Endothelial cell of umbilical vein (primary cell): ENCODE data around the gene FAM9B. TPM values are rescaled to one million over a fixed set of nuclear protein-coding genes. Genes with fewer than 3 reads are reported as not detected.

ENCODE experiments used
- BruUV-seq: library from RNA; stranded (reverse); fragments of 400-500 nt; replicated peaks from 2 replicates; lab custom pipeline; 2021; lab: Mats Ljungman, UMichigan
- CTCF ChIA-PET: fragments of 300-600, 350-600 bp; sonication (Branson Sonifier 250); formaldehyde crosslinking; loops from one replicate; lab custom pipeline; 2021; ENCODE audit warnings: antibody characterized with exemption, inconsistent platforms; lab: Charles Lee
- POLR2A ChIA-PET: fragments of 300-600, 350-600 bp; sonication (Branson Sonifier 250); formaldehyde crosslinking; loops from one replicate; lab custom pipeline; 2021; ENCODE audit warnings: antibody characterized with exemption, inconsistent platforms; lab: Charles Lee
- DNase-seq: peaks from one replicate; pipeline ENCODE4 v3.0.0-alpha.2; 2011; ENCODE audit warnings: low read depth, low spot score
- FAIRE-seq: peaks from 2 replicates; lab custom pipeline; 2011; peaks lifted over from hg19 to GRCh38; lab: Jason Lieb, UNC
- H2AFZ ChIP-seq: 2 replicates; pipeline ENCODE4 v1.6.0; 2012; ENCODE audit warnings: low read depth, low read length, control low read depth, inconsistent platforms
- H3K27ac ChIP-seq: 2 replicates; pipeline ENCODE4 v1.5.1; 2011; ENCODE audit warnings: low read depth, mild to moderate bottlenecking, control low read depth, low read length, moderate library complexity; ENCODE audit not compliant: insufficient read depth
- H3K27me3 ChIP-seq, 2 experiments: 2 replicates each; pipeline versions ENCODE4 v1.6.0 to v1.6.1; 2011; ENCODE audit warnings: low read length in 2 of 2, mixed read lengths in 1 of 2; ENCODE audit not compliant: control insufficient read depth in 2 of 2, insufficient read depth in 2 of 2
- H3K36me3 ChIP-seq, 2 experiments: 2 replicates in 1 of 2; 3 replicates in 1 of 2; pipeline ENCODE4 v1.5.1; 2011; ENCODE audit warnings: low read length in 2 of 2, mild to moderate bottlenecking in 1 of 2, moderate library complexity in 1 of 2; ENCODE audit not compliant: control insufficient read depth in 2 of 2, insufficient read depth in 2 of 2; ENCODE audit errors: extremely low read depth in 1 of 2
- H3K4me1 ChIP-seq: 3 replicates; pipeline ENCODE4 v1.5.1; 2011; ENCODE audit warnings: mild to moderate bottlenecking, low read length; ENCODE audit not compliant: control insufficient read depth, insufficient read depth; ENCODE audit errors: extremely low read depth
- H3K4me2 ChIP-seq: 2 replicates; pipeline ENCODE4 v1.6.1; 2011; ENCODE audit warnings: low read length, control low read depth, mixed read lengths; ENCODE audit not compliant: insufficient read depth
- H3K4me3 ChIP-seq, 3 experiments: fragments of 200-600 bp in 1 of 3; sonication (generic), shearing (Covaris generic) in 1 of 3; replicated peaks in 1 of 3; 2 replicates each; pipeline ENCODE4 v1.5.1; 2011 to 2016; ENCODE audit warnings: control low read depth in 3 of 3, low read length in 3 of 3, mild to moderate bottlenecking in 2 of 3, inconsistent platforms in 1 of 3, low read depth in 1 of 3, moderate library complexity in 1 of 3; ENCODE audit not compliant: insufficient read depth in 1 of 3
- H3K79me2 ChIP-seq: 2 replicates; pipeline ENCODE4 v1.6.0; 2012; ENCODE audit warnings: low read length, inconsistent platforms; ENCODE audit not compliant: control insufficient read depth, insufficient read depth
- H3K9ac ChIP-seq: replicated peaks from 2 replicates; pipeline ENCODE3; 2011; ENCODE audit warnings: low read length, control low read depth; ENCODE audit not compliant: insufficient read depth; ENCODE audit errors: extremely low read depth
- H3K9me1 ChIP-seq: replicated peaks from 3 replicates; pipeline ENCODE4 v1.6.0; 2011; ENCODE audit warnings: mild to moderate bottlenecking, low read length; ENCODE audit not compliant: control insufficient read depth, insufficient read depth; ENCODE audit errors: extremely low read depth
- H3K9me3 ChIP-seq: replicated peaks from 2 replicates; pipeline ENCODE4 v1.5.1; 2012; ENCODE audit warnings: low read length, inconsistent platforms; ENCODE audit not compliant: control insufficient read depth, insufficient read depth
- H4K20me1 ChIP-seq: replicated peaks from 2 replicates; pipeline ENCODE3; 2011; ENCODE audit warnings: mild to moderate bottlenecking, low read length; ENCODE audit not compliant: control insufficient read depth, insufficient read depth; ENCODE audit errors: extremely low read depth
- EZH2 ChIP-seq: IDR thresholded peaks from 2 replicates; pipeline ENCODE4 v1.6.1; 2012; ENCODE audit warnings: borderline replicate concordance, low read depth, mild to moderate bottlenecking, moderate library complexity, low read length, inconsistent platforms; ENCODE audit not compliant: severe bottlenecking
- FOS ChIP-seq: IDR thresholded peaks from 2 replicates; pipeline ENCODE4 v1.6.1; 2011; ENCODE audit warnings: mild to moderate bottlenecking, low read length, moderate library complexity, borderline replicate concordance; ENCODE audit not compliant: insufficient read depth
- GATA2 ChIP-seq: IDR thresholded peaks from 2 replicates; pipeline ENCODE4 v1.7.0; 2011; ENCODE audit warnings: low read depth, mild to moderate bottlenecking, moderate library complexity, mixed read lengths, low read length; ENCODE audit not compliant: insufficient read length, insufficient read depth
- JUN ChIP-seq: IDR thresholded peaks from 2 replicates; pipeline ENCODE4 v1.6.1; 2011; ENCODE audit warnings: borderline replicate concordance, low read depth; ENCODE audit not compliant: insufficient read length, insufficient read depth
- MYC ChIP-seq: IDR thresholded peaks from one replicate; pipeline ENCODE4 v1.6.1; 2011; ENCODE audit warnings: mild to moderate bottlenecking, low read depth, low read length
- POLR2A ChIP-seq: IDR thresholded peaks from 2 replicates; pipeline ENCODE4 v1.6.1; 2012; ENCODE audit warnings: low read depth, mild to moderate bottlenecking, control low read depth, low read length
- POLR2AphosphoS5 ChIP-seq: IDR thresholded peaks from 2 replicates; pipeline ENCODE4 v1.6.1; 2012; ENCODE audit warnings: low read depth, mild to moderate bottlenecking, control low read depth, low read length, moderate library complexity; ENCODE audit not compliant: insufficient read depth
- dilution Hi-C: fragments of 300-500 bp; cut with MboI; formaldehyde crosslinking; loops from one replicate; pipeline ENCODE4 v1.15.0; 2019; ENCODE audit warnings: low sequenced_read_pairs; ENCODE audit not compliant: extremely low pct_ligation_motif_present
- intact Hi-C: fragments of 100-400 bp; cut with micrococcal nuclease; formaldehyde crosslinking; loops from one replicate; pipeline ENCODE4 v1.10.0; 2022
- polyA plus RNA-seq, 4 experiments: library from polyadenylated mRNA; depleted of rRNA in 3 of 4; stranded (reverse) in 3 of 4; unstranded in 1 of 4; fragments of >200 nt; gene quantifications; 2 replicates each; pipeline versions ENCODE4 v1.2.1 to v1.2.3, GENCODE V29; 2011 to 2012; ENCODE audit warnings: missing spikeins in 1 of 4
- total RNA-seq: library from RNA; stranded (reverse); gene quantifications from 2 replicates; pipeline ENCODE4 v1.2.3, GENCODE V29; 2021
- TF ChIP-seq, protein P1 (sequence below), 2 donors: IDR thresholded peaks; 1 replicate in 1 of 2; 2 replicates in 1 of 2; pipeline ENCODE4 v1.5.1; 2011; ENCODE audit warnings: low read length in 2 of 2, mild to moderate bottlenecking in 2 of 2, moderate library complexity in 2 of 2, control low read depth in 1 of 2, inconsistent platforms in 1 of 2, low read depth in 1 of 2; ENCODE audit not compliant: insufficient read depth in 1 of 2; ENCODE audit errors: extremely low read depth in 1 of 2
- TF ChIP-seq, protein P2 (sequence below): IDR thresholded peaks from 2 replicates; pipeline ENCODE4 v1.6.1; 2011; ENCODE audit not compliant: insufficient read depth, insufficient read length

Gene FAM9B
- total and polyA plus RNA-seq, 2 donors (not counting 3 experiments of a cell fraction or from before 2014, with no cell fraction given): not detected

DNA sequence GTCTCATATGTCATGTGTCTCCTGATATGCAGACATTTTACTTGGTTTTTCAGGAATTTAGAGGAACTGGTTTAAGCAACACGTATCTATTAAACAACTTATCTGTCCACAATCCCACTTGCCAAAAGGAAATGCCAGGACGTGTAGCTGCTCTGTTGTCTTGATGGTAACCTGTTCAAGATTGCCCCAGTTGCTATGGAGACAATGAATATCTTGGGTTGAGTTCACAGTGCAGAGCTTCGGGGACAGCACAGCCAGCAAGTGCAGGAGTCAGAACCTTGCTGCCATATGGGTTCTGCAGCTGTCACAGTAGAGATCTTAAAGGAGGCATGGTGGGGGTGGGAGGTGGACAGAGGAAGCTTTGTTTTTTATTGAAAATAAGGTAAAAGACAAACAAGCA lies 28.7 kb upstream of the FAM9B start:
- no peak for TF ChIP-seq GATA2
- TF ChIP-seq JUN: no peak
- TF ChIP-seq, protein P1, sequence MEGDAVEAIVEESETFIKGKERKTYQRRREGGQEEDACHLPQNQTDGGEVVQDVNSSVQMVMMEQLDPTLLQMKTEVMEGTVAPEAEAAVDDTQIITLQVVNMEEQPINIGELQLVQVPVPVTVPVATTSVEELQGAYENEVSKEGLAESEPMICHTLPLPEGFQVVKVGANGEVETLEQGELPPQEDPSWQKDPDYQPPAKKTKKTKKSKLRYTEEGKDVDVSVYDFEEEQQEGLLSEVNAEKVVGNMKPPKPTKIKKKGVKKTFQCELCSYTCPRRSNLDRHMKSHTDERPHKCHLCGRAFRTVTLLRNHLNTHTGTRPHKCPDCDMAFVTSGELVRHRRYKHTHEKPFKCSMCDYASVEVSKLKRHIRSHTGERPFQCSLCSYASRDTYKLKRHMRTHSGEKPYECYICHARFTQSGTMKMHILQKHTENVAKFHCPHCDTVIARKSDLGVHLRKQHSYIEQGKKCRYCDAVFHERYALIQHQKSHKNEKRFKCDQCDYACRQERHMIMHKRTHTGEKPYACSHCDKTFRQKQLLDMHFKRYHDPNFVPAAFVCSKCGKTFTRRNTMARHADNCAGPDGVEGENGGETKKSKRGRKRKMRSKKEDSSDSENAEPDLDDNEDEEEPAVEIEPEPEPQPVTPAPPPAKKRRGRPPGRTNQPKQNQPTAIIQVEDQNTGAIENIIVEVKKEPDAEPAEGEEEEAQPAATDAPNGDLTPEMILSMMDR (IDR thresholded peaks at IDR 0.05; ENCODE audit: extremely low read depth in 1 of 2, insufficient read depth in 1 of 2, low read depth in 1 of 2, low read length in 2 of 2): no peak
- no peaks in the 10 kb centered on the region for H3K9me3 ChIP-seq
- DNase-seq: no peak
- no peak overlapping the region for H3K4me3 ChIP-seq
- H3K4me1 ChIP-seq: no peaks in the 10 kb centered on the region
- H4K20me1 ChIP-seq: no peaks in the 10 kb centered on the region
- dilution Hi-C loops: no loop called here
- H3K36me3 ChIP-seq: no peaks in the 10 kb centered on the region
- H2AFZ ChIP-seq: no peak overlapping the region
- H3K27ac ChIP-seq: no peak overlapping the region
- FAIRE-seq: no peak
- H3K9ac ChIP-seq: no peak overlapping the region
- H3K27me3 ChIP-seq: no peaks in the 10 kb centered on the region
- no peaks in the 10 kb centered on the region for H3K9me1 ChIP-seq
- H3K4me2 ChIP-seq: no peak overlapping the region
- intact Hi-C loops: no loop called here
- CTCF ChIA-PET: no interaction called here
- BruUV-seq: no TSS peak
- POLR2A ChIA-PET: no interaction called here
- H3K79me2 ChIP-seq: no peaks in the 10 kb centered on the region

DNA sequence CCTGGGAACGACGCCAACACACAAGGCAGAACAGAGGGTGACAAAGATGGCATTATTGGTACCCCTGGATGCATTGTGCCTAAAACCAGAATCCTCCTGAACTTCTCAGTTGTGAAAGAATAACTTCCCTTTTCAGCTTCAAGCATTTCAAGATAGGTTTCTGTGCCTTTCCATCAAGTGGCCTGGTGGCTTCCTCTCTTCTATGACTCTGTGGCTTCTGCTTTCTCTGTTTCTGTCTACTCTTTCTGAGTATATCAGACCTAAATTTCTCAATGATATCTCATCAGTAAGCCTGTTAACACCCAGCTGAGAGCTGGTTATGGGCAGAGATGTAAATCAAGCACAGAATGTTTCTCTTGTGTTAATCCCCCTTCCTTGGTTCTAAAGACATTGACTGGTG lies 21.4 kb upstream of the FAM9B start:
- no peaks in the 10 kb centered on the region for H3K9me3 ChIP-seq
- FAIRE-seq: no peak
- H3K27me3 ChIP-seq: no peaks in the 10 kb centered on the region
- ChIA-PET CTCF (no interaction called here), POLR2A (no interaction called here)
- H3K27ac ChIP-seq: no peak overlapping the region
- H3K79me2 ChIP-seq: no peaks in the 10 kb centered on the region
- H4K20me1 ChIP-seq: no peaks in the 10 kb centered on the region
- H3K4me3 ChIP-seq: no peak overlapping the region
- H3K4me1 ChIP-seq: no peaks in the 10 kb centered on the region
- no peak for TF ChIP-seq FOS
- TF ChIP-seq, protein P2, sequence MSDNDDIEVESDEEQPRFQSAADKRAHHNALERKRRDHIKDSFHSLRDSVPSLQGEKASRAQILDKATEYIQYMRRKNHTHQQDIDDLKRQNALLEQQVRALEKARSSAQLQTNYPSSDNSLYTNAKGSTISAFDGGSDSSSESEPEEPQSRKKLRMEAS: no peak
- TF ChIP-seq POLR2A: no peak
- TF ChIP-seq, protein P1 (IDR thresholded peaks at IDR 0.05; ENCODE audit: extremely low read depth in 1 of 2, insufficient read depth in 1 of 2, low read depth in 1 of 2, low read length in 2 of 2): no peak
- no peak for TF ChIP-seq MYC
- no peak for TF ChIP-seq POLR2AphosphoS5
- no peak for TF ChIP-seq JUN
- TF ChIP-seq EZH2: no peak
- TF ChIP-seq GATA2: no peak
- DNase-seq: no peak
- no peak overlapping the region for H3K9ac ChIP-seq
- no peak overlapping the region for H3K4me2 ChIP-seq
- no TSS peak for BruUV-seq
- dilution Hi-C loops: no loop called here
- H3K9me1 ChIP-seq: no peaks in the 10 kb centered on the region
- intact Hi-C loops: no loop called here
- no peak overlapping the region for H2AFZ ChIP-seq
- no peaks in the 10 kb centered on the region for H3K36me3 ChIP-seq
